HL-60 (cell line): Measurements from ENCODE around the gene ZP1.

Source experiments
- DNase-seq, 2 experiments: peaks; one replicate each; pipeline ENCODE4 v3.0.0-alpha.2; 2010 to 2020; ENCODE audit warnings: low read depth in 1 of 2, low spot score in 1 of 2
- H3K27ac ChIP-seq: fragments of 250-450 bp; sonication (Bioruptor Pico); replicated peaks from 2 replicates; pipeline ENCODE4 v1.5.1; 2020; ENCODE audit warnings: mild to moderate bottlenecking, moderate library complexity
- H3K27me3 ChIP-seq: fragments of 250-450 bp; sonication (Bioruptor Pico); 2 replicates; pipeline ENCODE4 v1.5.1; 2021; ENCODE audit warnings: mild to moderate bottlenecking, moderate library complexity; ENCODE audit not compliant: insufficient read depth, poor library complexity, severe bottlenecking
- H3K4me3 ChIP-seq: replicated peaks from 2 replicates; pipeline ENCODE4 v1.5.1; 2011; ENCODE audit warnings: mild to moderate bottlenecking, control low read depth, low read length; ENCODE audit not compliant: insufficient read depth
- GABPA ChIP-seq: IDR thresholded peaks from 2 replicates; pipeline ENCODE4 v1.6.1; 2012; ENCODE audit warnings: low read depth
- POLR2AphosphoS5 ChIP-seq: IDR thresholded peaks from 2 replicates; pipeline ENCODE4 v1.6.1; 2012; ENCODE audit warnings: low read depth
- REST ChIP-seq: IDR thresholded peaks from 2 replicates; pipeline ENCODE4 v1.6.1; 2012; ENCODE audit warnings: low read depth; ENCODE audit not compliant: insufficient replicate concordance
- SPI1 ChIP-seq: IDR thresholded peaks from 2 replicates; pipeline ENCODE4 v1.6.1; 2012; ENCODE audit warnings: low read depth, mild to moderate bottlenecking, borderline replicate concordance
- TF ChIP-seq, protein P1 (sequence below): IDR thresholded peaks from one replicate; pipeline ENCODE4 v1.5.1; 2011; ENCODE audit warnings: low read length, control low read depth, inconsistent platforms; ENCODE audit not compliant: insufficient read depth

Gene ZP1

DNA sequence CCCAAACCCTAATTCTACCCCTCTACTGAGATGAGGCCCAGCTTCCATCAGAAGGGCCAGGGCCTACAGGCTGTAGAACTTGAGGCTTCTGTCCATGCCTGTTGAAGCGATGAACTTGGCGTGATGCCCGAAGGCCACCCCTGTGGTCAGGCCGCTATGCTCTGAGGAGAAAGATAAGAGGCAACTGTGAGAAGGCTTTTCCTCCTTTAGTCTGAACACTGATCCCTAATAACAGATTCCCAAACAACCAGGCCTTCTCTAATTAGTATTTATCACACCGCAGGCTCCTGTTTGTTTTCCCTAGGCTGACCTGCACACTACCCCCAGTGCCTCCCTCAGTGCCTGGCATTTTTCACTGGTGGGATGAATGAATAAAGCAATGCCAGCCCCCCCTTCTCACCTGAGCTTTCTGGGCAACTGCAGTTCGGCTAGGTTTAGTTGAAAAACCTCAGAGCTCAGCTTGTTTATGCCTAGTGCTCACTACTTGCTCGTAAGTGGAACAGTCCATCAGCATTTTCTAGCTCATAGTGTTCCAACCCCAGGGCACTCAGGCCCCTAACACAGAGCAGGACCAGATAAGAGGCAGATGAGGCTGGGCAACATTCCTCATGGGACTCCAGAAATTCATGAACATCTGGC lies 23.9 kb downstream of the ZP1 start:
- H3K4me3 ChIP-seq: no peak overlapping the region
- TF ChIP-seq, protein P1, sequence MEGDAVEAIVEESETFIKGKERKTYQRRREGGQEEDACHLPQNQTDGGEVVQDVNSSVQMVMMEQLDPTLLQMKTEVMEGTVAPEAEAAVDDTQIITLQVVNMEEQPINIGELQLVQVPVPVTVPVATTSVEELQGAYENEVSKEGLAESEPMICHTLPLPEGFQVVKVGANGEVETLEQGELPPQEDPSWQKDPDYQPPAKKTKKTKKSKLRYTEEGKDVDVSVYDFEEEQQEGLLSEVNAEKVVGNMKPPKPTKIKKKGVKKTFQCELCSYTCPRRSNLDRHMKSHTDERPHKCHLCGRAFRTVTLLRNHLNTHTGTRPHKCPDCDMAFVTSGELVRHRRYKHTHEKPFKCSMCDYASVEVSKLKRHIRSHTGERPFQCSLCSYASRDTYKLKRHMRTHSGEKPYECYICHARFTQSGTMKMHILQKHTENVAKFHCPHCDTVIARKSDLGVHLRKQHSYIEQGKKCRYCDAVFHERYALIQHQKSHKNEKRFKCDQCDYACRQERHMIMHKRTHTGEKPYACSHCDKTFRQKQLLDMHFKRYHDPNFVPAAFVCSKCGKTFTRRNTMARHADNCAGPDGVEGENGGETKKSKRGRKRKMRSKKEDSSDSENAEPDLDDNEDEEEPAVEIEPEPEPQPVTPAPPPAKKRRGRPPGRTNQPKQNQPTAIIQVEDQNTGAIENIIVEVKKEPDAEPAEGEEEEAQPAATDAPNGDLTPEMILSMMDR: no peak
- no peak for TF ChIP-seq POLR2AphosphoS5
- no peak for TF ChIP-seq REST
- no peak for TF ChIP-seq GABPA
- no peak for TF ChIP-seq SPI1
- no peak for DNase-seq
- no peak overlapping the region for H3K27ac ChIP-seq
- H3K27me3 ChIP-seq: no peaks in the 10 kb centered on the region

DNA sequence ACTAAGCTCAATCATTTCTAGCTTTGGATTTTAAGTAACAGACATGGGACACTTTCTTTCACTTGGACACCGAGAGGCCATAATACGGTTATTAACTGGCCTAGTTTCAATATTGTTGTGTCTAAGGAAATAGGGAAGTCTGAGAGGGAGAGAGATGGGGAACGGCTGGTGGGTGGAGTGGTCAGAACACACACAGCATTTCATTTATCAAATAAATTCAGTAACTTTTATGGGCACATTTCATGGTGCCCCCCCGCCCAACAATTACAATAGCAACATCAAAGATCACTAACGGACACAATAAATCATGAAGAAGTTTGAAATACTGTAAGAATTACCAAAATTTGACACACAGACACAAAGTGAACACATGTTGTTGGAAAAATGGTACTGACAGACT lies 28.3 kb downstream of the ZP1 start:
- H3K27me3 ChIP-seq: no peaks in the 10 kb centered on the region
- no peak for TF ChIP-seq GABPA
- TF ChIP-seq, protein P1: no peak
- no peak for TF ChIP-seq REST
- no peak for TF ChIP-seq POLR2AphosphoS5
- no peak; the same call in 1 of the 2 replicates for TF ChIP-seq SPI1
- H3K27ac ChIP-seq: no peak overlapping the region
- no peak for DNase-seq
- no peak overlapping the region for H3K4me3 ChIP-seq

DNA sequence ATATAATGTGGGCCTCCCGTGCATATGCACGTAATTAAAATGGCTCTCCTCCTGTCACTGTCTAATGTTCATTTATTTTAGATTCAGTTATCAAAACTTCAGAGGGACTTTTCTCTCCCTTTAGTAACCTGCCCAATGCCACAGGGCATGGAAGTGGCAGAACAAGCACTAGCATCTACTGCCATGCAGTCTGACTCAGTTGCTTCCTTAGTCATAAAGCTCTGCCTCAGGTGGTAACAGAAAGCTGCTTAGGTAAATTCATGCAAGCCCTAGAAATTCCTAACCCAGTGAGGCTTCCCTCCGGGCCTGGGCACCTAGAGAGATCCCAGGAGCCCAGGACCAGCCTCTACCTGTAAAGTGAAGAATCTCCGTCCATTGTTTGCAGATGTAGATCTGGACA lies 30.2 kb downstream of the ZP1 start:
- no peak for TF ChIP-seq SPI1
- TF ChIP-seq GABPA: no peak
- no peak for TF ChIP-seq REST
- TF ChIP-seq, protein P1: no peak
- no peak for TF ChIP-seq POLR2AphosphoS5

More for the DNA sequence above, 30.2 kb downstream of the ZP1 start:
- H3K4me3 ChIP-seq: no peak overlapping the region
- H3K27ac ChIP-seq: no peak overlapping the region
- no peaks in the 10 kb centered on the region for H3K27me3 ChIP-seq
- no peak for DNase-seq
